Measurements from ENCODE around the gene RMDN2. TPM values are rescaled to one million over a fixed set of nuclear protein-coding genes. Genes with fewer than 3 reads are reported as not detected.

RMDN2 gene
- total and polyA plus RNA-seq, 9 of the 15 experiments (the other 6 are each of a cell fraction or from before 2014, with no cell fraction given): 1.5 to 4.3 (median 2.3) TPM

GRCh38 chr2:37902991-37903390, 22.1 kb upstream of the RMDN2 start (continued):
- TF ChIP-seq ZNF224 (CRISPR knock-in tag; IDR thresholded peaks at IDR 0.05) (no peak), ZNF41 (CRISPR knock-in tag; conservative IDR thresholded peaks at IDR 0.05) (no peak), HOXB6 (CRISPR knock-in tag; IDR thresholded peaks at IDR 0.05; ENCODE audit: borderline replicate concordance) (no peak)

DNA sequence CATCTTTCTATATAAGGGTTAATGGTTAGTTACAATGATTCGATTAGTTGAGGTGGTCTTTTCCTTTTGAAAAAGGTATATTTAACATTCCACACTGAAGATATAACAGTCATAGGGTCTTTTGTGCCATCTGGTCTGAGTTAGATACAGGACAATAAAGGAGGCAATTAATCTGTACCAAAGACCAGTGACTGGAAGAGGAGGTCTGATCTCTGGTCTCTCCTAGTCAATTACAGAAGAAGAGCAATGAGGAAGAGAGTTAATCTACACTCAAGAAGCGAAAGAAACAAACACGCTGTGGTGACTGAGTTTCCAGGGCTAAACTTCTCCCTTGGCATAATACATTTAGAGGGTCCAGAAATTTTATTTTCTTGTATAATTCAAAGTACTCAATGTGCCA, 20.7 kb upstream of the RMDN2 start:
- DNase-seq (ENCODE audit: extremely low read depth in 1 of 4, low spot score in 3 of 4): no peak
- no peak for ATAC-seq
- intact Hi-C loops (cut with micrococcal nuclease) (no loop called here), in situ Hi-C loops (cut with MboI) (no loop called here)
- Histone ChIP-seq H3K27me3 (ENCODE audit: control insufficient read depth in 2 of 2, insufficient read depth in 2 of 2, low read length in 2 of 2) (peaks cover 5 to 14% of the 10 kb centered on the region in 2 experiments; a peak in 4 of 5 replicates), H3K9ac (ENCODE audit: insufficient read depth in 1 of 2, low read depth in 2 of 2, low read length in 2 of 2) (no peak overlapping the region), H3K4me1 (replicated peaks in 1 of 2; ENCODE audit: control insufficient read depth in 2 of 2, insufficient read depth in 2 of 2, low read length in 2 of 2) (no peaks in the 10 kb centered on the region), H3K9me3 (replicated peaks; ENCODE audit: control insufficient read depth, insufficient read depth, low read depth, low read length) (no peaks in the 10 kb centered on the region), H3K4me2 (ENCODE audit: insufficient read depth, low read length) (no peak overlapping the region), H3K27ac (ENCODE audit: extremely low read depth, low read depth, low read length) (no peak overlapping the region), H2AFZ (ENCODE audit: low read depth, low read length) (no peak overlapping the region), H3K9me1 (ENCODE audit: control insufficient read depth, insufficient read depth, low read length) (no peaks in the 10 kb centered on the region), H4K20me1 (replicated peaks; ENCODE audit: control insufficient read depth, insufficient read depth, low read length) (no peaks in the 10 kb centered on the region), H3K79me2 (ENCODE audit: control insufficient read depth, insufficient read depth, low read length) (no peaks in the 10 kb centered on the region), H3K4me3 (no peak overlapping the region), H3K36me3 (ENCODE audit: control insufficient read depth, insufficient read depth, low read length) (no peaks in the 10 kb centered on the region)
- no peak for FAIRE-seq
- TF ChIP-seq SNAPC5 (CRISPR knock-in tag; IDR thresholded peaks at IDR 0.05): no peak
- TF ChIP-seq GATA2 (CRISPR knock-in tag; IDR thresholded peaks at IDR 0.05): no peak
- TF ChIP-seq MTA2 (IDR thresholded peaks at IDR 0.05; ENCODE audit: low read depth): no peak
- TF ChIP-seq EP400 (IDR thresholded peaks at IDR 0.05): no peak
- TF ChIP-seq, protein P1, sequence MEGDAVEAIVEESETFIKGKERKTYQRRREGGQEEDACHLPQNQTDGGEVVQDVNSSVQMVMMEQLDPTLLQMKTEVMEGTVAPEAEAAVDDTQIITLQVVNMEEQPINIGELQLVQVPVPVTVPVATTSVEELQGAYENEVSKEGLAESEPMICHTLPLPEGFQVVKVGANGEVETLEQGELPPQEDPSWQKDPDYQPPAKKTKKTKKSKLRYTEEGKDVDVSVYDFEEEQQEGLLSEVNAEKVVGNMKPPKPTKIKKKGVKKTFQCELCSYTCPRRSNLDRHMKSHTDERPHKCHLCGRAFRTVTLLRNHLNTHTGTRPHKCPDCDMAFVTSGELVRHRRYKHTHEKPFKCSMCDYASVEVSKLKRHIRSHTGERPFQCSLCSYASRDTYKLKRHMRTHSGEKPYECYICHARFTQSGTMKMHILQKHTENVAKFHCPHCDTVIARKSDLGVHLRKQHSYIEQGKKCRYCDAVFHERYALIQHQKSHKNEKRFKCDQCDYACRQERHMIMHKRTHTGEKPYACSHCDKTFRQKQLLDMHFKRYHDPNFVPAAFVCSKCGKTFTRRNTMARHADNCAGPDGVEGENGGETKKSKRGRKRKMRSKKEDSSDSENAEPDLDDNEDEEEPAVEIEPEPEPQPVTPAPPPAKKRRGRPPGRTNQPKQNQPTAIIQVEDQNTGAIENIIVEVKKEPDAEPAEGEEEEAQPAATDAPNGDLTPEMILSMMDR (IDR thresholded peaks at IDR 0.05 in 2 of 3, conservative IDR thresholded peaks at IDR 0.05 in 1 of 3; ENCODE audit: insufficient read depth in 2 of 3, low read depth in 1 of 3, low read length in 3 of 3): no peak
- WGBS (ENCODE audit: insufficient coverage, low coverage, missing lambda C conversion rate): 0% methylated on average over 3 of the region's 3 CpGs
- CTCF ChIA-PET (ENCODE audit: low intra/inter-chr PET ratio): no interaction called here
- no TSS peak for BruUV-seq (replicated peaks)
- POLR2A ChIA-PET: interaction anchor here (0.6 kb wide), 1 partner anchor 387 kb away, joined by 3 read pairs; no protein-coding TSS in a partner anchor

Measured in K562 (cell line).